HG03354 (cell line): ENCODE results near the gene AMIGO2.

ENCODE experiments used
- ATAC-seq: cut with Tn5 transposase; IDR thresholded peaks from one replicate; pipeline ENCODE4 v1.9.1; 2021; ENCODE audit warnings: mild to moderate bottlenecking; ENCODE audit not compliant: unreplicated experiment, poor library complexity, severe bottlenecking

The AMIGO2 gene

DNA sequence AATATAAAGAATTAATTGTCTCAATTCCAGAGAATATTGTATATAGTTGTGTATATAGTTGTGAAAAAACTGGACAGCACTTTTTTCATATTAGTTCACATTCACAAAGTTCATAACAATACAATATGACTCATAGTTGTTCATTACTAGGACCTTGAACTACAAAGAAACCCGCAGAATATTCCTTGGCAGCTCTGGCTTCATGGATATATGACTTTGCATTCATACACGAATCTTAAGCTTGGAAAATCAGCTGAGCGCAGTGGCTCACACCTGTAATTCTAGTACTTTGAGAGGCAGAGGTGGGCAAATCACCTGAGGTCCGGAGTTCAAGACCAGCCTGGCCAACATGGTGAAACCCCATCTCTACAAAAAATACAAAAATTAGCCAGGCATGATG, 38.4 kb downstream of the AMIGO2 start:
- no peak for ATAC-seq

DNA sequence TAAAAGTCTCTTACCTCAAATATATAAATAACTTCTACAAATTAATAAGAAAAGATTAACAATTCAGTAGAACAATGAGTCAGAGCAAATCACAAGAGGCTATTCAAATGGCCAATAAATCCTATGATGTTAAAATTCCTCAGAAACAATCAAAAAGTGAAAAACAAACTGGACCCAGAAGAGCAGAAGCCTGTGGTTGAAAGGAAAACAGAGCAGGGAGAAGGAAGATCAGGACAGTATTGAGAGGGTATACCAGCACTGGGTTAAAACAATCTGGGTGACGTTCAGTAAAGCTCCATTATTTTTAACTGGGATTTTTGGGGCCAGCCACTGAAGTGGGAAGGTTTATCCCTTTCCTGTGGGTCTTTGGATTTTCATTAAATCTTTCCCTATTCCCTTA, 40.0 kb downstream of the AMIGO2 start:
- no peak for ATAC-seq

DNA sequence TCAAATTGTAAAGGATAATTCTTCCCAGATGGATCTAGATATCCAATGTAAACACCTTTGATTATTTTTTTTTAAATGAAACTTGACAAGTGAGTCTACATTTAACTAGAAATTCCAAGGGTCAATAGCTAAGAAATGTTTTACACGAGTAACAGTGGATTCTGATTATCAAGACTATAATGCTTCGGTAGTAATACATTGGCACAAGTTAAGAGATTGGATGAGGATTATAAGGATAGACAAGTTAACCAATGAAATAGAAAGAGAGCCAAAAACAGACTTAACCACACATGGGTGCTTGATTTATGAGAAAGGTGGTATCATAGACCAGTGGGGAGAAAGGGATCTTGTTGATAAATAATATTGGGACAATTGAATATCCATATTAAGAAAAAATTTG, 40.7 kb downstream of the AMIGO2 start:
- no peak for ATAC-seq

DNA sequence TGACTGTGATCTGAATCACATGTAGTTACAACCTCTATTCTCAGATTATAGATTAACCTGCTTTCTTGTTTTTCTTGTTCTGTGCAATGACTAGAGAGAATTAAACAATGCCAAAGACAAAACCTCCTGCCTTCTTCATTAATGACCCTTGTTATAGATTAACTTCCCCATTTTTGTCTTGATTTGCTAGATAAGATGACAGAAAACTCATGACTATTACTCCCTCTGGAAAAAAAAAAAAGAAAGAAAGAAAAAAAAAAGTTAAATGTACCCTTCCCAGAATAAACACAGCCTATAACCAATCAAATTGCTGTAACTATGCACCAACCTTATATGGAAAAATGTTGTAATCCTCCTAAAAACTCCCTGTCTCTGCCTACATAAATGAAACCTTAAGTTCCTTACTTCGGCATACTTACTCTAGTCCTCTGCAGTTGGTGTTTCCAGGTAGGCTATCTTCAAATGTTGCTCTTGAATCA, 41.5 kb downstream of the AMIGO2 start:
- ATAC-seq: no peak

DNA sequence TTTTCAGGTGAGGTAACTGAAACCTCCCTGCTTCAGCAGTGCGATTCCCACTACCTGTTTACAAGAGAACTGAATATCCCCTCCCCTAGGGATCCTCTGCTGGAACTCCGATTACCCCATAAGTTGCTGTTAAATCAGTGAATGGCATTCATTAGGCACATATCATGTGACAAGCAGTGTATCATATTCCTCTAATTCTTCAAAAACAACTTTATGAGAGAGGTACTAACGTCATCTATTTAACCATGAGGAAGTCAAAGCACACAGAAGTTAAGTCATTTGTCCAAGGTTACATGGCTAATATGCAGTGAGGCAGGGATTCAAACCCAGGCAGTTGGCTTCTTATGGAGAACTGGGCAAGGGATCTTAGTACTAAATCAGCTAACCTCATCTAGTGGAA, 44.3 kb downstream of the AMIGO2 start:
- no peak for ATAC-seq

GRCh38 chr12:47034661-47035060, 45.1 kb downstream of the AMIGO2 start:
- no peak for ATAC-seq

- ATAC-seq: no peak
Observed at GRCh38 chr12:47033789-47034555, 45.8 kb downstream of the AMIGO2 start.

GRCh38 chr12:47033081-47033480, 46.7 kb downstream of the AMIGO2 start:
- no peak for ATAC-seq

- peak; percentile 55 for ATAC-seq
Observed at GRCh38 chr12:47032644-47033043, 47.1 kb downstream of the AMIGO2 start.

DNA sequence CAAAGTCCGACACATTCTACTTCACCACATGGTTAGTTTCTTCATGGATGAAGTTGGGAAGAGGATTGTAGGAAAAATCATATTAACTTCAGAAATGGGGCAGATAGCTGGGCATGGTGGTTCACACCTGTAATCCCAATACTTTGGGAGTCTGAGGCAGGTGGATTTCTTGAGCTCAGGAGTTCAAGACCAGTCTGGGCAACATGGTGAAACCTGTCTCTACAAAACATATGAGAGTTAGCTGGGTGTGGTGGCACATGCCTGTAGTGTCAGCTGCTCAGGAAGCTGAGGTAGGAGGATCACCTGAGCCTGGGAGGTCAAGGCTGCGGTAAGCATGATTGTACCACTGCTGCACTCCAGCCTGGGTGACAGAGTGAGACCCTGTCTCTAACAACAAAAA, 49.9 kb downstream of the AMIGO2 start:
- ATAC-seq: no peak

GRCh38 chr12:47028981-47029708, 50.6 kb downstream of the AMIGO2 start:
- ATAC-seq: no peak

GRCh38 chr12:47028186-47028585, 51.6 kb downstream of the AMIGO2 start:
- ATAC-seq: no peak
